ENCODE data around the gene LMX1A.

The LMX1A gene

GRCh38 chr1:165339164-165339563 is 17.4 kb downstream of the LMX1A start:
- TF ChIP-seq ZFX (IDR thresholded peaks at IDR 0.05; ENCODE audit: borderline replicate concordance) (no peak), CTCF (IDR thresholded peaks at IDR 0.05) (no peak)
- no peak overlapping the region for H3K27ac ChIP-seq

- no peak overlapping the region for H3K27ac ChIP-seq
- TF ChIP-seq ZFX (IDR thresholded peaks at IDR 0.05; ENCODE audit: borderline replicate concordance) (no peak), CTCF (IDR thresholded peaks at IDR 0.05) (no peak)
Observed at GRCh38 chr1:165330483-165330882, 26.0 kb downstream of the LMX1A start.

GRCh38 chr1:165329104-165329503 is 27.4 kb downstream of the LMX1A start:
- no peak overlapping the region for H3K27ac ChIP-seq
- no peak for TF ChIP-seq ZFX (IDR thresholded peaks at IDR 0.05; ENCODE audit: borderline replicate concordance)
- no peak for TF ChIP-seq CTCF (IDR thresholded peaks at IDR 0.05)

- TF ChIP-seq ZFX (IDR thresholded peaks at IDR 0.05; ENCODE audit: borderline replicate concordance): no peak
- TF ChIP-seq CTCF (IDR thresholded peaks at IDR 0.05): no peak
- H3K27ac ChIP-seq: no peak overlapping the region
Observed at GRCh38 chr1:165328136-165328535, 28.4 kb downstream of the LMX1A start.

GRCh38 chr1:165327538-165327937 is 29.0 kb downstream of the LMX1A start:
- H3K27ac ChIP-seq: no peak overlapping the region
- no peak for TF ChIP-seq CTCF (IDR thresholded peaks at IDR 0.05)
- TF ChIP-seq ZFX (IDR thresholded peaks at IDR 0.05; ENCODE audit: borderline replicate concordance): no peak

GRCh38 chr1:165325460-165326203 is 30.9 kb downstream of the LMX1A start:
- TF ChIP-seq ZFX (IDR thresholded peaks at IDR 0.05; ENCODE audit: borderline replicate concordance) (no peak), CTCF (IDR thresholded peaks at IDR 0.05) (no peak)
- no peak overlapping the region for H3K27ac ChIP-seq

- TF ChIP-seq CTCF (IDR thresholded peaks at IDR 0.05): no peak
- TF ChIP-seq ZFX (IDR thresholded peaks at IDR 0.05; ENCODE audit: borderline replicate concordance): no peak
- no peak overlapping the region for H3K27ac ChIP-seq
Observed at GRCh38 chr1:165324050-165324449, 32.5 kb downstream of the LMX1A start.

Measured in 22Rv1 (cell line).